SU-DHL-6 (cell line): ENCODE results near the gene TANC1.

Source experiments
- H2AFZ ChIP-seq: fragments of 200-600 bp; sonication (generic); 2 replicates; pipeline ENCODE4 v1.6.1; 2014; ENCODE audit warnings: low read depth, mild to moderate bottlenecking, moderate library complexity, mixed read lengths, antibody characterized with exemption, low read length; ENCODE audit not compliant: severe bottlenecking
- H3F3A ChIP-seq: fragments of 200-600 bp; shearing (Covaris generic); 2 replicates; pipeline ENCODE4 v1.6.0; 2016; ENCODE audit warnings: antibody characterized with exemption, mild to moderate bottlenecking; ENCODE audit not compliant: insufficient read depth
- H3K27ac ChIP-seq: fragments of 200-600 bp; sonication (generic); 2 replicates; pipeline ENCODE4 v1.5.1; 2016; ENCODE audit warnings: low read depth, mild to moderate bottlenecking, low read length, moderate library complexity, mixed read lengths
- H3K27me3 ChIP-seq: fragments of 200-600 bp; sonication (generic), shearing (Covaris generic); 2 replicates; pipeline ENCODE4 v1.6.0; 2014; ENCODE audit warnings: mild to moderate bottlenecking, low read length
- H3K36me3 ChIP-seq: fragments of 200-600 bp; sonication (generic); 2 replicates; pipeline ENCODE4 v1.6.1; 2014; ENCODE audit warnings: mild to moderate bottlenecking, low read length, mixed read lengths
- H3K4me2 ChIP-seq: fragments of 300-600, 200-600 bp; shearing (Covaris generic), sonication (generic); 2 replicates; pipeline ENCODE4 v1.6.0; 2014; ENCODE audit warnings: low read length, low read depth, mild to moderate bottlenecking; ENCODE audit not compliant: poor library complexity, severe bottlenecking
- H3K4me3 ChIP-seq: fragments of 200-600 bp; sonication (generic); 2 replicates; pipeline ENCODE4 v1.5.1; 2014; ENCODE audit warnings: antibody characterized with exemption, low read length, mild to moderate bottlenecking, mixed read lengths; ENCODE audit not compliant: insufficient read depth, poor library complexity, severe bottlenecking
- H3K79me2 ChIP-seq: fragments of 200-600 bp; sonication (generic); 2 replicates; pipeline ENCODE4 v1.6.1; 2014; ENCODE audit warnings: mild to moderate bottlenecking, low read length, moderate library complexity; ENCODE audit not compliant: insufficient read depth
- H3K9ac ChIP-seq: fragments of 200-600 bp; sonication (generic); 2 replicates; pipeline ENCODE4 v1.7.0; 2014; ENCODE audit warnings: mild to moderate bottlenecking, low read length
- H3K9me2 ChIP-seq: fragments of 200-600 bp; sonication (generic); replicated peaks from 2 replicates; pipeline ENCODE4 v1.6.1; 2014; ENCODE audit warnings: low read length; ENCODE audit not compliant: insufficient read depth
- H3K9me3 ChIP-seq: fragments of 200-600 bp; sonication (generic); 2 replicates; pipeline ENCODE4 v1.6.1; 2014; ENCODE audit warnings: low read length, mixed read lengths; ENCODE audit not compliant: insufficient read depth
- H4K20me1 ChIP-seq: fragments of 200-600 bp; sonication (generic); 2 replicates; pipeline ENCODE4 v1.6.1; 2014; ENCODE audit warnings: low read depth, mild to moderate bottlenecking, antibody characterized with exemption, low read length, moderate library complexity, mixed read lengths
- CTCF ChIP-seq: fragments of 200-600 bp; sonication (generic); IDR thresholded peaks from one replicate; pipeline ENCODE4 v1.5.1; 2017; ENCODE audit warnings: antibody characterized with exemption, mild to moderate bottlenecking, low read length, moderate library complexity; ENCODE audit not compliant: insufficient read depth, poor library complexity, severe bottlenecking
- EZH2phosphoT487 ChIP-seq: fragments of 200-600 bp; sonication (generic), shearing (Covaris generic); conservative IDR thresholded peaks from 2 replicates; pipeline ENCODE4 v1.6.1; 2018; ENCODE audit warnings: mild to moderate bottlenecking, antibody characterized with exemption, low read length, moderate library complexity, mixed read lengths

The TANC1 gene

GRCh38 chr2:158928965-158929364, 39.5 kb upstream of the TANC1 start:
- no peak for TF ChIP-seq EZH2phosphoT487
- TF ChIP-seq CTCF: no peak
- no peaks in the 10 kb centered on the region for H4K20me1 ChIP-seq
- no peak overlapping the region for H3K4me2 ChIP-seq
- no peak overlapping the region for H2AFZ ChIP-seq
- H3K79me2 ChIP-seq: no peaks in the 10 kb centered on the region
- H3K9me2 ChIP-seq: no peaks in the 10 kb centered on the region
- no peak overlapping the region for H3K4me3 ChIP-seq
- H3F3A ChIP-seq: no peaks in the 10 kb centered on the region
- no peaks in the 10 kb centered on the region for H3K9me3 ChIP-seq
- no peaks in the 10 kb centered on the region for H3K27me3 ChIP-seq
- H3K9ac ChIP-seq: no peak overlapping the region
- no peak overlapping the region for H3K27ac ChIP-seq
- no peaks in the 10 kb centered on the region for H3K36me3 ChIP-seq

GRCh38 chr2:158931572-158931971, 36.9 kb upstream of the TANC1 start:
- Histone ChIP-seq H3K9me2 (no peaks in the 10 kb centered on the region), H3K4me3 (no peak overlapping the region), H3K4me2 (no peak overlapping the region), H3K36me3 (no peaks in the 10 kb centered on the region), H4K20me1 (no peaks in the 10 kb centered on the region), H3K27ac (no peak overlapping the region), H3K79me2 (no peaks in the 10 kb centered on the region), H3K9ac (no peak overlapping the region), H3F3A (no peaks in the 10 kb centered on the region), H3K27me3 (no peaks in the 10 kb centered on the region), H2AFZ (no peak overlapping the region), H3K9me3 (no peaks in the 10 kb centered on the region)
- TF ChIP-seq EZH2phosphoT487 (no peak), CTCF (no peak)

- H3K4me2 ChIP-seq: no peak overlapping the region
- no peaks in the 10 kb centered on the region for H3F3A ChIP-seq
- H3K27me3 ChIP-seq: no peaks in the 10 kb centered on the region
- H3K4me3 ChIP-seq: no peak overlapping the region
- TF ChIP-seq CTCF: no peak
- no peak for TF ChIP-seq EZH2phosphoT487
- no peaks in the 10 kb centered on the region for H3K9me2 ChIP-seq
- no peak overlapping the region for H3K27ac ChIP-seq
- no peak overlapping the region for H3K9ac ChIP-seq
- no peaks in the 10 kb centered on the region for H4K20me1 ChIP-seq
- no peak overlapping the region for H2AFZ ChIP-seq
- H3K36me3 ChIP-seq: no peaks in the 10 kb centered on the region
- H3K9me3 ChIP-seq: no peaks in the 10 kb centered on the region
- H3K79me2 ChIP-seq: no peaks in the 10 kb centered on the region
These were observed 36.3 kb upstream of the TANC1 start for GRCh38 chr2:158932131-158932645.
